ENCODE measurements around the gene ATOH8.

- TF ChIP-seq, protein P1, sequence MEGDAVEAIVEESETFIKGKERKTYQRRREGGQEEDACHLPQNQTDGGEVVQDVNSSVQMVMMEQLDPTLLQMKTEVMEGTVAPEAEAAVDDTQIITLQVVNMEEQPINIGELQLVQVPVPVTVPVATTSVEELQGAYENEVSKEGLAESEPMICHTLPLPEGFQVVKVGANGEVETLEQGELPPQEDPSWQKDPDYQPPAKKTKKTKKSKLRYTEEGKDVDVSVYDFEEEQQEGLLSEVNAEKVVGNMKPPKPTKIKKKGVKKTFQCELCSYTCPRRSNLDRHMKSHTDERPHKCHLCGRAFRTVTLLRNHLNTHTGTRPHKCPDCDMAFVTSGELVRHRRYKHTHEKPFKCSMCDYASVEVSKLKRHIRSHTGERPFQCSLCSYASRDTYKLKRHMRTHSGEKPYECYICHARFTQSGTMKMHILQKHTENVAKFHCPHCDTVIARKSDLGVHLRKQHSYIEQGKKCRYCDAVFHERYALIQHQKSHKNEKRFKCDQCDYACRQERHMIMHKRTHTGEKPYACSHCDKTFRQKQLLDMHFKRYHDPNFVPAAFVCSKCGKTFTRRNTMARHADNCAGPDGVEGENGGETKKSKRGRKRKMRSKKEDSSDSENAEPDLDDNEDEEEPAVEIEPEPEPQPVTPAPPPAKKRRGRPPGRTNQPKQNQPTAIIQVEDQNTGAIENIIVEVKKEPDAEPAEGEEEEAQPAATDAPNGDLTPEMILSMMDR (IDR thresholded peaks at IDR 0.05): no peak
- TF ChIP-seq POLR2AphosphoS5 (IDR thresholded peaks at IDR 0.05): no peak
- no peak for TF ChIP-seq EP300 (IDR thresholded peaks at IDR 0.05)
These were observed 22.9 kb downstream of the ATOH8 start for GRCh38 chr2:85776672-85777071.

Measured in esophagus muscularis mucosa (tissue), 4 donors.